SK-MEL-5 (cell line): ENCODE results near the gene SFXN5. TPM values are rescaled to one million over a fixed set of nuclear protein-coding genes. Genes with fewer than 3 reads are reported as not detected.

Source experiments
- DNase-seq: peaks from one replicate; pipeline ENCODE4 v3.0.0-alpha.2; 2016; ENCODE audit warnings: low read depth, low spot score
- in situ Hi-C: cut with HindIII; loops from 2 replicates; pipeline ENCODE4 v1.10.0; 2016; ENCODE audit warnings: low sequenced_read_pairs, high pct_unique_total_duplicates, low pct_unique_long_range_greater_than_20kb
- total RNA-seq: library from RNA; depleted of rRNA; stranded (reverse); fragments of >200 nt; shearing (Covaris generic); gene quantifications from 2 replicates; pipeline ENCODE4 v1.2.3, GENCODE V29; 2014

SFXN5 gene
- total RNA-seq, 1 experiment from 2014 or later: 7.1 TPM

GRCh38 chr2:72982219-72982618 lies 89.3 kb downstream of the SFXN5 start:
- in situ Hi-C loops: no loop called here
- no peak for DNase-seq

- in situ Hi-C loops: no loop called here
- DNase-seq: no peak
Observed at GRCh38 chr2:72981536-72981935, 90.0 kb downstream of the SFXN5 start.

GRCh38 chr2:72980535-72981217 lies 90.8 kb downstream of the SFXN5 start:
- no peak for DNase-seq
- in situ Hi-C loops: no loop called here

GRCh38 chr2:72979896-72980295 lies 91.6 kb downstream of the SFXN5 start:
- in situ Hi-C loops: no loop called here

DNA sequence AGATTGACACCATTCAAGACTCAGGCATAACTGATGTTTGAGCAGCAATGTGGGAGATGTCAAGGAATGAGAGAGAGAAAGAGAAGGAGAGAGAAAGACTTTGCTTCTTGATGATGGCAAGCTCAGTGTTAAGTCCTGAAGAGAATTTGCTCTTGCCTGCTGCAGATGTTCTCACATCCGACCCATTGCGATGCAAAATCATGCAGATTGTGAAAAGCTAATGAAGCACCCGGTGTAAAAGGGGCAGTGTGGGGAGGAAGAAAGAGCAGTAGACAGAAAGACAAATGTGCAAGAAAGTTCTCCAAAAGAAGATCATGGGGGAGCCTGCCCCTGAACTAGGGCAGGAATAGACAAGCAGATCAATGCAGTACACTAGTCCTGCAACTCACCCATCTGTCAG lies 96.5 kb downstream of the SFXN5 start:
- in situ Hi-C loops: no loop called here
- no peak for DNase-seq

More at GRCh38 chr2:72979896-72980295, 91.6 kb downstream of the SFXN5 start:
- no peak for DNase-seq

- in situ Hi-C loops: no loop called here
- DNase-seq: no peak
Observed at GRCh38 chr2:72974436-72974754, 97.1 kb downstream of the SFXN5 start.

DNA sequence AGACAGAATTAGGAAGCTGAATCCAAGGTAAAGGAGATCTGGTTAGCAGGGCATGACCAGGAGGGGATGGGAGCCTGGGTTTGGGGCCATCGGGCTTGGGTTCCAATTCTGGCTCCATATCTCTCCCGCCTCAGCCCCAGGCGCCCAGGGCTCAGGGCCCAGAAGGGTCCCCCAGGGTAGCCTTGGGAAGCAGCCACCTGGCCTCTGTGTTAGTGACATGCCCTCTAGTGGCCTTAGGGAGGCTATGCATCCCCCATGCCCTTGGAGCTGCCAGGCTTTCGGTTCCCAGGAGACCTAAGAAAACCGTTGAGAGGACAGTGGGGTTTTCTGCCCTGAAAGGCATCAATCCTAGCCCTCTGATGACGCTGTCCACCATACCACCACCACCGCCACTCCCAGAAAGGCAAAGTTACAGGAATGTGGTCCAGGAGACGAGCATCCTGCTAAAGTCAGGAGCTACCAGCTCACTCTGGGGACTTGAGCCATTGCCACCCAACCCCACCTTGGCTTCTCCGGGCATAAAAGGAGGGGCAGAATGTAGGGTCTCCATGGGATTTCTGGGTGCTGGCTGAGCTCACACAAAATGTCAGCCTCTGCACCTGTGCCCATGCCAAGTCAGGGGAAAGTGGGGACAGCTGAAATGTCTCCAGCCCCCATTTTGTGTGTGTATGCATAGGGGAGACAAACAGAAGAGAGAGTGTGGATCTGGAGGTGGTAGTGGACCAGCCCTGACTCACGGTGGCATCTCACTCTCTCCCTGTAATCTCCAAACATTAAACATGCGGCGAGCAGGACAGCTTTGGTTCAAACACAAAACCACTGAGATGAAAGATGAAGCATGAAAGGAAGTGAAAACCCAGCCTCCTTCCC lies 97.7 kb downstream of the SFXN5 start:
- DNase-seq: peak; percentile 85
- in situ Hi-C loops: no loop called here

DNA sequence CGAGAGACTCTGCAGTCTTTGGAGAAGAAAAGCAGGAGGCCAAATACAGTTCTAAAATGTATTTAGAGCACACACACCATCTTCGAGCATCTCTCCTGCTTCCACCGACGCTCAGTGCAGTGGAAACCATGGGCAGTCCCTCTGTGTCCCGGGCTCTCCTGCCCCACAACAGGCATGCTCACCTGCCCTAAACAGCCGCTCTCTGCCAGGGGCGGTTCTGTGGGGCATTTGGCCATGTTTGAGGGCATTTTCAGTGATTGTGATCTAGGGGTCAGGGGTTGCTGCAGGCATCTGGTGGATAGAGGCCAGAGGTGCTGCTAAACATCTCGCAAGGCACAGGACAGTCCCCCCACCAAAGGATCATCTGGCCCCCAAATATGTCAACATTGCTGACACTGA lies 98.4 kb downstream of the SFXN5 start:
- DNase-seq: no peak
- in situ Hi-C loops: no loop called here

DNA sequence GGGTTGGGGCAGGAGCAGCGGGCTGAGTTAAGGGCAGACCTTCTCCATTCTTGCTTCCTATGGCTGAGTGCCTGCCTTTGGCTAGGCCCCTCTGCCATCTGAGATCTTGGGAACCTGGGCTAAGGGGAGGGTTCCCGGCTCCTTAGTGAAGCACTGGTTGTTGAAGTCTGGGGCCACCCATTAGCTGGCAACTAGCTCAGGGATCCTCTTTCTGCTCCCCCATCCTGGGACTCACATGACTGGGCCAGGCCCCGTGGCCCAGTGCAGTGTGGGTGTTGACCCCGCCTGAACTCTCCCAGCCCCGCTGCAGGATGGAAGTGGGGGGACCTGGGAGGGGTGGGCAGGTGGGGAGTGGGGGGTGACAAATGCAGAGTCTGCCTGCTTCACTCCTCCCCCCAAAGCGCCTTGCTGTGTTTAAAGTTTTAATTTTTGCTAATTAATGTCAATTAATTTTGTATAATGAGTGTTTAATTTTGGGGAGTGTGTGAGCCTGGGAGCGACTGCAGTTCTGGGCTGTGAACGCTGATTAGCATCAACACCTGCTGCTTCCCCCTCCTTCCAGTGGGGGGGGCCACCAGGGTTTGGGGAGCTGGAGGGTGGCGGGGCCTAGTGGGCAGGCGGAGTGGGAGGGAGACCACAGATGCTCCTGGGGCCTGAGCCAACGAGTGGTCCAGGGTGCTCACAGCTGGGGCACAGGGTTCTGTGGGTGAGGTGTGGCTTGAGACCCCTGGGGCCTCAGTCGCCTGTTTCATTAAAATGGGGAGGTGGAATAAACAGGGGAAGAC lies 99.0 kb downstream of the SFXN5 start:
- in situ Hi-C loops: no loop called here

GRCh38 chr2:72971036-72971435 lies 100.5 kb downstream of the SFXN5 start:
- DNase-seq: no peak
- in situ Hi-C loops: no loop called here

More for the DNA sequence above, 99.0 kb downstream of the SFXN5 start:
- no peak for DNase-seq

GRCh38 chr2:72969706-72970105 lies 101.8 kb downstream of the SFXN5 start:
- no peak for DNase-seq
- in situ Hi-C loops: no loop called here

- in situ Hi-C loops: no loop called here
Observed at GRCh38 chr2:72968286-72968685, 103.2 kb downstream of the SFXN5 start.

DNA sequence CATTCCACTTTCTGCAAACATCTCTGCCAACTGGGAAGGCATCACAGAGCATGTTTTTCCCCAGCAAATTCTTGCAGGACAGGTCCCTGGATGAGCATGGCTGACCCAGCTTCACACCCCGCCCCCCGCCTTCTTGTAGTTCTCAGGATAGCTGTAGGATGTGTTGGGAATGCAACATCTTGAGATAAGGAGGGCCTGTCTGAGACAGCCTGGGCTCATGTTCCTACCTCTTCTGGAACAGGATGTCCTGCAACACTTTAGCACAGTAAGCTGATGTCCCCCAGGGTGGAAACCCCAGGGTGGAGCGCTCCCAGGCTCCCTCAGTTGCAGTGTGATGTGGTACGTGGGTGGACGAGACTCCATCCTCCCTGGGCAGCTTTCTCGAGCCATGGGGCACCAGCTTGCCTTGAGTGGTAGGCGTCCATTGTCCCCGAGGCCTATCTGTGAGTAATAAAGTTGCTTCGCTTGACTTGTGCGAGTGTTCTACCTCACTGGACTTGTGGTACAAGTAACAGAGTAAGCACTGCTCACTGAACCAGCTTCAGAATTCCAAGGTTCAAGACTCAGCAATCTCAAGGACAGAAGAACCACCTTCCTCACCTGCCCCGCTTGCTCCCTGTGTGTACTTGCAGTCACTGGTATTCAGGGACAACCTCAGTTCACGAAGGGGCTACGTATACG lies 105.6 kb downstream of the SFXN5 start:
- DNase-seq: no peak
- in situ Hi-C loops: no loop called here

More at GRCh38 chr2:72968286-72968685, 103.2 kb downstream of the SFXN5 start:
- no peak for DNase-seq

DNA sequence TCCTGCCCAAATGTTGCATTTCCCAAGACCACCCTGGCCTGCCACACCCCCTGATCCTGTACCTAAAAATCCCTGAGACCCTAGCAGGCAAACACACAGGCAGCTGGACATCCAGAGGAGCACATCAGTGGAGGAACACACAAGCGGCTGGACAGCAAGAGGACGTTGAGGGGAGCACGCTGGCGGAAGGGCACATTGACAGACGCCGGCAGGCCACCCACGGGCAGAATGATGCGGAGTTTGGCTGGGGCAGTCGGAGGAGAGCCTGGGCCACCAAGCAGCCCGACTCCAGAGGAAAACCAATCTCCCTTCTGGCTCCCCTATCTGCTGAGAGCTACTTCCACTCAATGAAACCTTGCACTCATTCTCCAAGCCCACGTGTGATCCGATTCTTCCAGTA lies 106.5 kb downstream of the SFXN5 start:
- in situ Hi-C loops: no loop called here
- DNase-seq: no peak

DNA sequence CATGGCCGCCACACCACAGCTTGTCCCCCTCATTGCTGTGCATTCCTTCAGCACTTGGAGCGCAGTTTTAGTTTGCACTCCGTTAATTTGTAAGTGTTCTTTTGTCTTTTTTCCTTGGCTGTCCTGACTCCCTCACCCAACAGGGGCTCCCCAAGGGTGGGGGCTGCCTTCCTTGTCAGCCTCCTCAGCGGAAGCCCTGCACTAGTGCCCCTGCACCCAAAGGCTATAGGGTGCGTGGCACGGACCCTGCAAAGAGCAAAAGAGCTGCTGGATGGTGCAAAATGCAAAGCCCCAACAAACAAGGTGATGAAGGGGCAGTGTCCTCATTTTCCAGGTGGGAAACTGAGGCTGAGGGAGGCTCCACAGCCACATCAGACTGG lies 107.4 kb downstream of the SFXN5 start:
- DNase-seq: no peak
- in situ Hi-C loops: no loop called here

GRCh38 chr2:72963423-72964145 lies 107.9 kb downstream of the SFXN5 start:
- DNase-seq: no peak
- in situ Hi-C loops: no loop called here

DNA sequence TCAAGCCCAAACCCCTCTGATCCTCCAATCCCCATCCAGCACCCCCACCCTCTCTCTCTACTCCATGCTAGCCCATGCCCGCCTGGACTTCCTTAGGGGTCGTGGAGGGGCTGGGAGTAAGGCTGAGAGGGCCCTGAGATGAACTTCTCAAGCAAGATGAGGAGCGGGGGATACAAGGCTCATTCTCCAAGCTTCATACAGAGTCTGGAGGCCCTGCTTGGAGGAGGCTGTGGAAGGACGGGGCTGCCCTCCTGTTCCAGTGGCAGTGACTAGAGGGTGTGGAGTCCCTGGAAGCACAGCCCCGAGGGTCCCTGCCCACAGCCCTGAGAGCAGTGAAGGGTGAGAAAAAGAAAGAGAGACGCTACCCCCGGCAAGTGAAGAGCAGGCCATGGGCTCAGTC lies 108.6 kb downstream of the SFXN5 start:
- in situ Hi-C loops: no loop called here
- no peak for DNase-seq
